Panc1 (cell line): Measurements from ENCODE around the gene UBTF. TPM values are rescaled to one million over a fixed set of nuclear protein-coding genes. Genes with fewer than 3 reads are reported as not detected.

Source experiments
- ATAC-seq: fragments of 200-7000 bp; cut with Tn5 transposase; 2 replicates; pipeline ENCODE4 v1.9.1; 2020; ENCODE audit warnings: mild to moderate bottlenecking, moderate library complexity
- BruUV-seq: library from RNA; stranded (reverse); fragments of 400-500 nt; replicated peaks from 2 replicates; lab custom pipeline; 2021; lab: Mats Ljungman, UMichigan
- CTCF ChIA-PET: fragments of 300-600 bp; sonication (Branson Sonifier 250); formaldehyde crosslinking; loops from one replicate; lab custom pipeline; 2022; ENCODE audit warnings: antibody characterized with exemption; lab: Charles Lee
- POLR2A ChIA-PET: fragments of 300-600 bp; sonication (Branson Sonifier 250); formaldehyde crosslinking; loops from one replicate; lab custom pipeline; 2022; ENCODE audit warnings: antibody characterized with exemption; lab: Charles Lee
- DNase-seq: peaks from one replicate; pipeline ENCODE4 v3.0.0-alpha.2; 2010; ENCODE audit warnings: low read depth, low spot score
- H3K27ac ChIP-seq: 2 replicates; pipeline ENCODE4 v1.5.1; 2011; ENCODE audit warnings: mild to moderate bottlenecking, low read length, inconsistent platforms
- H3K27me3 ChIP-seq: fragments of 200-500 bp; sonication (Bioruptor generic); 2 replicates; pipeline ENCODE4 v1.6.0; 2014; ENCODE audit warnings: low read length, inconsistent platforms; ENCODE audit not compliant: control insufficient read depth, insufficient read depth
- H3K36me3 ChIP-seq: fragments of 200-500 bp; sonication (Bioruptor generic); 2 replicates; pipeline ENCODE4 v1.5.1; 2014; ENCODE audit warnings: inconsistent platforms, mild to moderate bottlenecking, low read length, moderate library complexity; ENCODE audit not compliant: control insufficient read depth, insufficient read depth
- H3K4me1 ChIP-seq: 2 replicates; pipeline ENCODE4 v1.5.1; 2011; ENCODE audit warnings: inconsistent platforms, mild to moderate bottlenecking, low read length, moderate library complexity; ENCODE audit not compliant: control insufficient read depth, insufficient read depth
- H3K4me3 ChIP-seq, 2 experiments: 2 replicates each; pipeline ENCODE4 v1.5.1; 2011 to 2012; ENCODE audit warnings: low read depth in 2 of 2, low read length in 2 of 2, mild to moderate bottlenecking in 2 of 2, inconsistent platforms in 1 of 2, moderate library complexity in 1 of 2
- H3K9me3 ChIP-seq: fragments of 200-500 bp; sonication (Bioruptor generic); 2 replicates; pipeline ENCODE4 v1.5.1; 2014; ENCODE audit warnings: low read depth, mild to moderate bottlenecking, inconsistent platforms, low read length, moderate library complexity; ENCODE audit not compliant: control insufficient read depth, insufficient read depth
- CTCF ChIP-seq: fragments of 450-650 bp; IDR thresholded peaks from 2 replicates; pipeline ENCODE4 v1.5.1; 2017; ENCODE audit warnings: mild to moderate bottlenecking
- POLR2AphosphoS5 ChIP-seq: IDR thresholded peaks from 2 replicates; pipeline ENCODE4 v1.6.1; 2012; ENCODE audit warnings: mild to moderate bottlenecking, low read depth, low read length, moderate library complexity
- REST ChIP-seq, 2 experiments: IDR thresholded peaks; 2 replicates each; pipeline ENCODE4 v1.6.1; 2011 to 2012; ENCODE audit warnings: low read depth in 2 of 2, control low read depth in 1 of 2, low read length in 1 of 2, mild to moderate bottlenecking in 1 of 2, moderate library complexity in 1 of 2; ENCODE audit not compliant: insufficient read depth in 1 of 2
- SIN3A ChIP-seq: IDR thresholded peaks from 2 replicates; pipeline ENCODE4 v1.6.1; 2012; ENCODE audit warnings: low read depth, mild to moderate bottlenecking, low read length, moderate library complexity, borderline replicate concordance; ENCODE audit not compliant: insufficient read depth
- TCF7L2 ChIP-seq: IDR thresholded peaks from 2 replicates; pipeline ENCODE4 v1.6.1; 2011; ENCODE audit warnings: mild to moderate bottlenecking, low read depth, low read length, inconsistent platforms
- in situ Hi-C: cut with HindIII; loops from 2 replicates; pipeline ENCODE4 v1.10.0; 2016; ENCODE audit warnings: low sequenced_read_pairs, low pct_unique_long_range_greater_than_20kb
- intact Hi-C: fragments of 100-400 bp; cut with micrococcal nuclease; formaldehyde crosslinking; loops from one replicate; pipeline ENCODE4 v1.10.0; 2022; ENCODE audit not compliant: unreplicated experiment
- total RNA-seq: library from RNA; stranded (reverse); gene quantifications from one replicate; pipeline ENCODE4 v1.2.1, GENCODE V29; 2021; ENCODE audit not compliant: unreplicated experiment

Gene UBTF
- total RNA-seq, 1 experiment from 2014 or later: 116 TPM

GRCh38 chr17:44202756-44203155 is 16.7 kb downstream of the UBTF start:
- ChIA-PET POLR2A (no interaction called here), CTCF (no interaction called here)
- Histone ChIP-seq H3K9me3 (no peaks in the 10 kb centered on the region), H3K4me3 (no peak overlapping the region), H3K27me3 (no peaks in the 10 kb centered on the region), H3K4me1 (peaks cover 20% of the 10 kb centered on the region), H3K27ac (no peak overlapping the region), H3K36me3 (no peaks in the 10 kb centered on the region; the same call in 1 of the 2 replicates)
- no peak for TF ChIP-seq TCF7L2
- BruUV-seq: no TSS peak
- in situ Hi-C loops: no loop called here
- ATAC-seq (no peak), DNase-seq (no peak)
- intact Hi-C loops: no loop called here

- no peaks in the 10 kb centered on the region for H3K27me3 ChIP-seq
- H3K27ac ChIP-seq: peak overlapping the region; percentile 95
- no peaks in the 10 kb centered on the region for H3K9me3 ChIP-seq
- BruUV-seq: no TSS peak
- DNase-seq (no peak), ATAC-seq (peak; percentile 19)
- in situ Hi-C loops: no loop called here
- ChIA-PET CTCF (no interaction called here), POLR2A (no interaction called here)
- intact Hi-C loops: no loop called here
- H3K36me3 ChIP-seq: no peaks in the 10 kb centered on the region; the same call in 1 of the 2 replicates
- peak overlapping the region; percentile 59 to 67 for H3K4me3 ChIP-seq
- peaks cover 20% of the 10 kb centered on the region for H3K4me1 ChIP-seq
- TF ChIP-seq TCF7L2 (no peak), POLR2AphosphoS5 (0 out of 2 replicates have a peak, but pooled peaks have one; percentile 28), CTCF (no peak), SIN3A (no peak)
These were observed 18.9 kb downstream of the UBTF start for GRCh38 chr17:44200478-44201155.

GRCh38 chr17:44199553-44200477 is 19.7 kb downstream of the UBTF start, which contains the start of gene ATXN7L3:
TSS of gene ATXN7L3 (minus strand) at chr17:44199884. CDS start at chr17:44198070, 1,814 bp downstream.
- H3K9me3 ChIP-seq: no peaks in the 10 kb centered on the region
- ChIA-PET POLR2A (interaction anchor here (0.6 to 0.7 kb wide), 2 partner anchors 16 to 162 kb away, joined by 7 to 10 read pairs; no protein-coding TSS in a partner anchor), CTCF (interaction anchor here (0.6 kb wide), 2 partner anchors 32 to 438 kb away, joined by 3 to 6 read pairs; no protein-coding TSS in a partner anchor)
- no peaks in the 10 kb centered on the region; the same call in none of the 2 replicates for H3K36me3 ChIP-seq
- no peak for DNase-seq
- no TSS peak for BruUV-seq
- peak; percentile 90 for ATAC-seq
- H3K4me3 ChIP-seq: peak within 1 kb of the TSS; percentile 70 to 75
- peaks cover 14% of the 10 kb centered on the region for H3K4me1 ChIP-seq
- intact Hi-C loops (no loop called here), in situ Hi-C loops (no loop called here)
- TF ChIP-seq REST (IDR thresholded peaks at IDR 0.05; ENCODE audit: insufficient read depth in 1 of 2, low read depth in 2 of 2, low read length in 1 of 2): no peak
- TF ChIP-seq POLR2AphosphoS5: peak; percentile 7; the same call in 1 of the 2 replicates
- no peaks in the 10 kb centered on the region for H3K27me3 ChIP-seq
- H3K27ac ChIP-seq: peak within 1 kb of the TSS; percentile 95
